K562 (cell line): Measurements from ENCODE around the gene EFCAB8. TPM values are rescaled to one million over a fixed set of nuclear protein-coding genes. Genes with fewer than 3 reads are reported as not detected.

Experiments used
- ASH1L ChIP-seq: fragments of 450-650 bp; IDR thresholded peaks from 2 replicates; pipeline ENCODE4 v1.6.1; 2018; ENCODE audit warnings: borderline replicate concordance, mild to moderate bottlenecking, low read depth; ENCODE audit not compliant: partially characterized antibody
- ETV6 ChIP-seq, 3 experiments: fragments of 150-350 bp in 1 of 3; sonication (generic) in 1 of 3; formaldehyde crosslinking in 1 of 3; IDR thresholded peaks; 2 replicates each; pipeline versions ENCODE4 v1.6.1 to v1.8.0; 2014 to 2022; ENCODE audit warnings: borderline replicate concordance in 2 of 3, low read depth in 2 of 3, antibody characterized with exemption in 1 of 3, low read length in 1 of 3, mild to moderate bottlenecking in 1 of 3, missing genetic modification reagents in 1 of 3
- GABPB1 ChIP-seq: sonication (generic); formaldehyde crosslinking; IDR thresholded peaks from 2 replicates; pipeline ENCODE4 v1.8.0; 2022; ENCODE audit warnings: mild to moderate bottlenecking, missing genetic modification reagents
- MAZ ChIP-seq, 2 experiments: fragments of 450-650 bp in 1 of 2; sonication (generic) in 1 of 2; formaldehyde crosslinking; IDR thresholded peaks in 1 of 2; conservative IDR thresholded peaks in 1 of 2; 2 replicates each; pipeline versions ENCODE4 v1.4.0 to v1.5.0; 2020; ENCODE audit warnings: mild to moderate bottlenecking in 1 of 2, missing genetic modification reagents in 1 of 2
- RBM25 ChIP-seq: fragments of 200-400 bp; formaldehyde crosslinking; IDR thresholded peaks from 2 replicates; pipeline ENCODE4 v1.6.1; 2018; ENCODE audit warnings: low read length, low read depth, moderate library complexity; ENCODE audit not compliant: severe bottlenecking
- SRF ChIP-seq, 2 experiments: fragments of 250-450, 450-650 bp in 1 of 2; sonication (Bioruptor Pico) in 1 of 2; sonication (generic) in 1 of 2; formaldehyde crosslinking; IDR thresholded peaks; 2 replicates each; pipeline versions ENCODE4 v1.5.0 to v1.5.1; 2020 to 2022; ENCODE audit warnings: mild to moderate bottlenecking in 1 of 2, missing genetic modification reagents in 1 of 2
- ZNF41 ChIP-seq: fragments of 250-450 bp; sonication (Bioruptor Pico); conservative IDR thresholded peaks from 2 replicates; pipeline ENCODE4 v1.4.0; 2020; ENCODE audit warnings: mild to moderate bottlenecking
- polyA plus RNA-seq, 8 experiments: library from polyadenylated mRNA; depleted of rRNA in 4 of 8; stranded (reverse) in 5 of 8; unstranded in 3 of 8; fragments of >200 nt; fragmentation: Nextera tagmentation in 2 of 8; fragmentation: Illumina TruSeq in 1 of 8; extraction: Ambion mirVana in 2 of 8; extraction: Trizol in 1 of 8; gene quantifications; 2 replicates each; pipeline versions ENCODE4 v1.2.1 to v1.2.3, GENCODE V29; 2011 to 2014; ENCODE audit warnings: inconsistent platforms in 1 of 8, missing spikeins in 1 of 8
- total RNA-seq, 7 experiments: library from RNA; depleted of rRNA in 6 of 7; stranded (reverse); fragments of >200 nt in 6 of 7; fragmentation: Illumina TruSeq in 2 of 7; extraction: Trizol in 2 of 7; gene quantifications; 2 replicates each; pipeline versions ENCODE4 v1.2.1 to v1.2.3, GENCODE V29; 2011 to 2021; ENCODE audit warnings: low replicate concordance in 1 of 7
- TF ChIP-seq, protein P1 (sequence below): fragments of 200-600 bp; sonication (generic); IDR thresholded peaks from one replicate; pipeline ENCODE4 v1.6.1; 2012; ENCODE audit warnings: mild to moderate bottlenecking, low read depth, low read length, inconsistent platforms
- TF ChIP-seq, protein P2 (sequence below): fragments of 150-350 bp; IDR thresholded peaks from 2 replicates; pipeline ENCODE4 v1.6.1; 2014; ENCODE audit warnings: low read depth, mild to moderate bottlenecking, low read length, borderline replicate concordance
- TF ChIP-seq, protein P3 (sequence below): sonication (generic); formaldehyde crosslinking; IDR thresholded peaks from 2 replicates; pipeline ENCODE4 v1.8.0; 2022; ENCODE audit warnings: missing genetic modification reagents, mild to moderate bottlenecking, moderate library complexity, borderline replicate concordance

Gene EFCAB8
- total and polyA plus RNA-seq, 9 of the 15 experiments (the other 6 are each of a cell fraction or from before 2014, with no cell fraction given) = 0.03 to 0.18 (median 0.11) TPM; not detected in 6

DNA sequence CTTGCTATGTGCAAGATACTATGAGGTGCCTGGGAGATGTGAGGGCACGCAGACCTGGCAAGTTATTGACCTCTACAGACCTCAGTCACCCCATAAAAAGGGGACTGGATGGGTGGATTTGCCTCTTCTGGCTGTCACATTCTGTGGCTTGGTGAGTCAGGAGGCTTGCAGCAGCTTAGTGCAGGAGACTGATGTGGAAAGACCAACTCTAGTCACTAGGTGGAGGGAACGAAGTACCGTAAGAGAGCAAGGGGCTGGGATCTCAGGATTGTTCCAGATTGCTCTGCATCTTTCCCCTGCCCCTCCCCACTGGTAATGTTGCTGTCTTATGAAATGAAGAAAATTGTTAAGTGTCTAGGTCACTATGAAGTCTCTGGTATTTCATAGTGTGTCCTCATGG, 35.6 kb upstream of the EFCAB8 start (continued):
- TF ChIP-seq, protein P1, sequence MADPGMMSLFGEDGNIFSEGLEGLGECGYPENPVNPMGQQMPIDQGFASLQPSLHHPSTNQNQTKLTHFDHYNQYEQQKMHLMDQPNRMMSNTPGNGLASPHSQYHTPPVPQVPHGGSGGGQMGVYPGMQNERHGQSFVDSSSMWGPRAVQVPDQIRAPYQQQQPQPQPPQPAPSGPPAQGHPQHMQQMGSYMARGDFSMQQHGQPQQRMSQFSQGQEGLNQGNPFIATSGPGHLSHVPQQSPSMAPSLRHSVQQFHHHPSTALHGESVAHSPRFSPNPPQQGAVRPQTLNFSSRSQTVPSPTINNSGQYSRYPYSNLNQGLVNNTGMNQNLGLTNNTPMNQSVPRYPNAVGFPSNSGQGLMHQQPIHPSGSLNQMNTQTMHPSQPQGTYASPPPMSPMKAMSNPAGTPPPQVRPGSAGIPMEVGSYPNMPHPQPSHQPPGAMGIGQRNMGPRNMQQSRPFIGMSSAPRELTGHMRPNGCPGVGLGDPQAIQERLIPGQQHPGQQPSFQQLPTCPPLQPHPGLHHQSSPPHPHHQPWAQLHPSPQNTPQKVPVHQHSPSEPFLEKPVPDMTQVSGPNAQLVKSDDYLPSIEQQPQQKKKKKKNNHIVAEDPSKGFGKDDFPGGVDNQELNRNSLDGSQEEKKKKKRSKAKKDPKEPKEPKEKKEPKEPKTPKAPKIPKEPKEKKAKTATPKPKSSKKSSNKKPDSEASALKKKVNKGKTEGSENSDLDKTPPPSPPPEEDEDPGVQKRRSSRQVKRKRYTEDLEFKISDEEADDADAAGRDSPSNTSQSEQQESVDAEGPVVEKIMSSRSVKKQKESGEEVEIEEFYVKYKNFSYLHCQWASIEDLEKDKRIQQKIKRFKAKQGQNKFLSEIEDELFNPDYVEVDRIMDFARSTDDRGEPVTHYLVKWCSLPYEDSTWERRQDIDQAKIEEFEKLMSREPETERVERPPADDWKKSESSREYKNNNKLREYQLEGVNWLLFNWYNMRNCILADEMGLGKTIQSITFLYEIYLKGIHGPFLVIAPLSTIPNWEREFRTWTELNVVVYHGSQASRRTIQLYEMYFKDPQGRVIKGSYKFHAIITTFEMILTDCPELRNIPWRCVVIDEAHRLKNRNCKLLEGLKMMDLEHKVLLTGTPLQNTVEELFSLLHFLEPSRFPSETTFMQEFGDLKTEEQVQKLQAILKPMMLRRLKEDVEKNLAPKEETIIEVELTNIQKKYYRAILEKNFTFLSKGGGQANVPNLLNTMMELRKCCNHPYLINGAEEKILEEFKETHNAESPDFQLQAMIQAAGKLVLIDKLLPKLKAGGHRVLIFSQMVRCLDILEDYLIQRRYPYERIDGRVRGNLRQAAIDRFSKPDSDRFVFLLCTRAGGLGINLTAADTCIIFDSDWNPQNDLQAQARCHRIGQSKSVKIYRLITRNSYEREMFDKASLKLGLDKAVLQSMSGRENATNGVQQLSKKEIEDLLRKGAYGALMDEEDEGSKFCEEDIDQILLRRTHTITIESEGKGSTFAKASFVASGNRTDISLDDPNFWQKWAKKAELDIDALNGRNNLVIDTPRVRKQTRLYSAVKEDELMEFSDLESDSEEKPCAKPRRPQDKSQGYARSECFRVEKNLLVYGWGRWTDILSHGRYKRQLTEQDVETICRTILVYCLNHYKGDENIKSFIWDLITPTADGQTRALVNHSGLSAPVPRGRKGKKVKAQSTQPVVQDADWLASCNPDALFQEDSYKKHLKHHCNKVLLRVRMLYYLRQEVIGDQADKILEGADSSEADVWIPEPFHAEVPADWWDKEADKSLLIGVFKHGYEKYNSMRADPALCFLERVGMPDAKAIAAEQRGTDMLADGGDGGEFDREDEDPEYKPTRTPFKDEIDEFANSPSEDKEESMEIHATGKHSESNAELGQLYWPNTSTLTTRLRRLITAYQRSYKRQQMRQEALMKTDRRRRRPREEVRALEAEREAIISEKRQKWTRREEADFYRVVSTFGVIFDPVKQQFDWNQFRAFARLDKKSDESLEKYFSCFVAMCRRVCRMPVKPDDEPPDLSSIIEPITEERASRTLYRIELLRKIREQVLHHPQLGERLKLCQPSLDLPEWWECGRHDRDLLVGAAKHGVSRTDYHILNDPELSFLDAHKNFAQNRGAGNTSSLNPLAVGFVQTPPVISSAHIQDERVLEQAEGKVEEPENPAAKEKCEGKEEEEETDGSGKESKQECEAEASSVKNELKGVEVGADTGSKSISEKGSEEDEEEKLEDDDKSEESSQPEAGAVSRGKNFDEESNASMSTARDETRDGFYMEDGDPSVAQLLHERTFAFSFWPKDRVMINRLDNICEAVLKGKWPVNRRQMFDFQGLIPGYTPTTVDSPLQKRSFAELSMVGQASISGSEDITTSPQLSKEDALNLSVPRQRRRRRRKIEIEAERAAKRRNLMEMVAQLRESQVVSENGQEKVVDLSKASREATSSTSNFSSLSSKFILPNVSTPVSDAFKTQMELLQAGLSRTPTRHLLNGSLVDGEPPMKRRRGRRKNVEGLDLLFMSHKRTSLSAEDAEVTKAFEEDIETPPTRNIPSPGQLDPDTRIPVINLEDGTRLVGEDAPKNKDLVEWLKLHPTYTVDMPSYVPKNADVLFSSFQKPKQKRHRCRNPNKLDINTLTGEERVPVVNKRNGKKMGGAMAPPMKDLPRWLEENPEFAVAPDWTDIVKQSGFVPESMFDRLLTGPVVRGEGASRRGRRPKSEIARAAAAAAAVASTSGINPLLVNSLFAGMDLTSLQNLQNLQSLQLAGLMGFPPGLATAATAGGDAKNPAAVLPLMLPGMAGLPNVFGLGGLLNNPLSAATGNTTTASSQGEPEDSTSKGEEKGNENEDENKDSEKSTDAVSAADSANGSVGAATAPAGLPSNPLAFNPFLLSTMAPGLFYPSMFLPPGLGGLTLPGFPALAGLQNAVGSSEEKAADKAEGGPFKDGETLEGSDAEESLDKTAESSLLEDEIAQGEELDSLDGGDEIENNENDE = no peak
- no peak for TF ChIP-seq SRF (CRISPR knock-in tag; IDR thresholded peaks at IDR 0.05)
- TF ChIP-seq, protein P2, sequence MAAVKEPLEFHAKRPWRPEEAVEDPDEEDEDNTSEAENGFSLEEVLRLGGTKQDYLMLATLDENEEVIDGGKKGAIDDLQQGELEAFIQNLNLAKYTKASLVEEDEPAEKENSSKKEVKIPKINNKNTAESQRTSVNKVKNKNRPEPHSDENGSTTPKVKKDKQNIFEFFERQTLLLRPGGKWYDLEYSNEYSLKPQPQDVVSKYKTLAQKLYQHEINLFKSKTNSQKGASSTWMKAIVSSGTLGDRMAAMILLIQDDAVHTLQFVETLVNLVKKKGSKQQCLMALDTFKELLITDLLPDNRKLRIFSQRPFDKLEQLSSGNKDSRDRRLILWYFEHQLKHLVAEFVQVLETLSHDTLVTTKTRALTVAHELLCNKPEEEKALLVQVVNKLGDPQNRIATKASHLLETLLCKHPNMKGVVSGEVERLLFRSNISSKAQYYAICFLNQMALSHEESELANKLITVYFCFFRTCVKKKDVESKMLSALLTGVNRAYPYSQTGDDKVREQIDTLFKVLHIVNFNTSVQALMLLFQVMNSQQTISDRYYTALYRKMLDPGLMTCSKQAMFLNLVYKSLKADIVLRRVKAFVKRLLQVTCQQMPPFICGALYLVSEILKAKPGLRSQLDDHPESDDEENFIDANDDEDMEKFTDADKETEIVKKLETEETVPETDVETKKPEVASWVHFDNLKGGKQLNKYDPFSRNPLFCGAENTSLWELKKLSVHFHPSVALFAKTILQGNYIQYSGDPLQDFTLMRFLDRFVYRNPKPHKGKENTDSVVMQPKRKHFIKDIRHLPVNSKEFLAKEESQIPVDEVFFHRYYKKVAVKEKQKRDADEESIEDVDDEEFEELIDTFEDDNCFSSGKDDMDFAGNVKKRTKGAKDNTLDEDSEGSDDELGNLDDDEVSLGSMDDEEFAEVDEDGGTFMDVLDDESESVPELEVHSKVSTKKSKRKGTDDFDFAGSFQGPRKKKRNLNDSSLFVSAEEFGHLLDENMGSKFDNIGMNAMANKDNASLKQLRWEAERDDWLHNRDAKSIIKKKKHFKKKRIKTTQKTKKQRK = no peak
- no peak for TF ChIP-seq MAZ (CRISPR knock-in tag; conservative IDR thresholded peaks at IDR 0.05 in 1 of 2, IDR thresholded peaks at IDR 0.05 in 1 of 2)
- TF ChIP-seq ETV6 (IDR thresholded peaks at IDR 0.05; ENCODE audit: borderline replicate concordance in 1 of 2, low read depth in 2 of 2, low read length in 1 of 2) = no peak
- TF ChIP-seq ETV6 (CRISPR knock-in tag; IDR thresholded peaks at IDR 0.05; ENCODE audit: borderline replicate concordance) = no peak
- no peak for TF ChIP-seq ZNF41 (CRISPR knock-in tag)
- TF ChIP-seq RBM25 = no peak
- 0 out of 2 replicates have a peak, but pooled peaks have one; percentile 20 for TF ChIP-seq GABPB1 (CRISPR knock-in tag)
- TF ChIP-seq, protein P3, sequence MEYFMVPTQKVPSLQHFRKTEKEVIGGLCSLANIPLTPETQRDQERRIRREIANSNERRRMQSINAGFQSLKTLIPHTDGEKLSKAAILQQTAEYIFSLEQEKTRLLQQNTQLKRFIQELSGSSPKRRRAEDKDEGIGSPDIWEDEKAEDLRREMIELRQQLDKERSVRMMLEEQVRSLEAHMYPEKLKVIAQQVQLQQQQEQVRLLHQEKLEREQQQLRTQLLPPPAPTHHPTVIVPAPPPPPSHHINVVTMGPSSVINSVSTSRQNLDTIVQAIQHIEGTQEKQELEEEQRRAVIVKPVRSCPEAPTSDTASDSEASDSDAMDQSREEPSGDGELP (CRISPR knock-in tag) = 0 out of 2 replicates have a peak, but pooled peaks have one; percentile 21
- no peak for TF ChIP-seq ASH1L
